Measurements from ENCODE around the gene AGXT.

AGXT gene

GRCh38 chr2:240900141-240900860, 31.7 kb downstream of the AGXT start:
- DNase-seq, result no peak

GRCh38 chr2:240901986-240902614, 33.5 kb downstream of the AGXT start:
- DNase-seq, result no peak

- no peak for DNase-seq
Measured at GRCh38 chr2:240902615-240903041, 34.0 kb downstream of the AGXT start.

GRCh38 chr2:240903191-240904060, 34.8 kb downstream of the AGXT start:
- DNase-seq, result no peak

- DNase-seq, result no peak
Measured at GRCh38 chr2:240904216-240905175, 35.9 kb downstream of the AGXT start.

- no peak for DNase-seq
Measured at GRCh38 chr2:240905176-240905781, 36.7 kb downstream of the AGXT start.

GRCh38 chr2:240906141-240906910, 37.7 kb downstream of the AGXT start, which contains the start of gene CROCC2:
Gene CROCC2 (plus strand): TSS chr2:240906336. CDS start chr2:240906514, 178 bp downstream.
- no peak for DNase-seq

- DNase-seq, result no peak
Measured at GRCh38 chr2:240906911-240907590, 38.4 kb downstream of the AGXT start.

- no peak for DNase-seq
Measured at GRCh38 chr2:240909216-240909974, 40.8 kb downstream of the AGXT start.

- no peak for DNase-seq
Measured at GRCh38 chr2:240911641-240912265, 43.1 kb downstream of the AGXT start.

GRCh38 chr2:240912878-240913809, 44.5 kb downstream of the AGXT start:
- no peak for DNase-seq

GRCh38 chr2:240913810-240914644, 45.4 kb downstream of the AGXT start:
- DNase-seq, result peak; percentile 16

- DNase-seq, result no peak
Measured at GRCh38 chr2:240914645-240915525, 46.3 kb downstream of the AGXT start.

GRCh38 chr2:240915526-240916341, 47.1 kb downstream of the AGXT start:
- DNase-seq, result no peak

GRCh38 chr2:240916571-240917008, 48.0 kb downstream of the AGXT start:
- no peak for DNase-seq

Measured in KG1 (cell line).